GM12878 (cell line): ENCODE data around the gene PRDM16. TPM values are rescaled to one million over a fixed set of nuclear protein-coding genes. Genes with fewer than 3 reads are reported as not detected.

Source experiments
- ATAC-seq: fragments of 200-7000 bp; cut with Tn5 transposase; 3 replicates; pipeline ENCODE4 v1.9.1; 2020; ENCODE audit warnings: mild to moderate bottlenecking, moderate library complexity
- BruUV-seq: library from RNA; stranded (reverse); fragments of 400-500 nt; replicated peaks from 2 replicates; lab custom pipeline; 2021; lab: Mats Ljungman, UMichigan
- CTCF ChIA-PET: fragments of 300-600 bp; sonication (Branson Sonifier 250); formaldehyde crosslinking; extraction: SDS; loops from one replicate; lab custom pipeline; 2021; ENCODE audit warnings: inconsistent platforms; lab: Yijun Ruan, JAX
- POLR2A ChIA-PET: fragments of 350-600 bp; formaldehyde crosslinking; extraction: SDS; loops from one replicate; lab custom pipeline; 2021; ENCODE audit warnings: inconsistent platforms; lab: Charles Lee
- RAD21 ChIA-PET: fragments of 300-600 bp; sonication (Branson Sonifier 250); formaldehyde crosslinking; loops from one replicate; lab custom pipeline; 2023; ENCODE audit warnings: antibody characterized with exemption; ENCODE audit not compliant: unreplicated experiment; lab: Charles Lee
- SMC1A ChIA-PET: fragments of 300-600 bp; sonication (Branson Sonifier 250); formaldehyde crosslinking; loops from one replicate; lab custom pipeline; 2023; ENCODE audit not compliant: unreplicated experiment, uncharacterized antibody; lab: Charles Lee
- DNase-seq: peaks from one replicate; pipeline ENCODE4 v3.0.0-alpha.2; 2011; ENCODE audit warnings: low read depth, low spot score
- FAIRE-seq: peaks from 3 replicates; lab custom pipeline; 2011; peaks lifted over from hg19 to GRCh38; lab: Jason Lieb, UNC
- H2AFZ ChIP-seq: 2 replicates; pipeline ENCODE4 v1.6.0; 2011; ENCODE audit warnings: low read depth, low read length, control low read depth; ENCODE audit not compliant: control insufficient read depth
- H3K27ac ChIP-seq: 2 replicates; pipeline ENCODE4 v1.5.1; 2011; ENCODE audit warnings: control low read depth; ENCODE audit not compliant: control insufficient read depth, insufficient read depth
- H3K27me3 ChIP-seq, 2 experiments: replicated peaks in 1 of 2; 2 replicates each; pipeline versions ENCODE4 v1.6.0 to v1.6.1; 2011; ENCODE audit warnings: low read length in 1 of 2; ENCODE audit not compliant: control insufficient read depth in 2 of 2, insufficient read depth in 2 of 2
- H3K36me3 ChIP-seq, 2 experiments: 2 replicates each; pipeline ENCODE4 v1.5.1; 2011; ENCODE audit warnings: low read length in 1 of 2; ENCODE audit not compliant: control insufficient read depth in 2 of 2, insufficient read depth in 2 of 2
- H3K4me1 ChIP-seq: 2 replicates; pipeline ENCODE4 v1.6.1; 2011; ENCODE audit warnings: mild to moderate bottlenecking, low read length, moderate library complexity, mixed read lengths; ENCODE audit not compliant: control insufficient read depth, insufficient read depth
- H3K4me2 ChIP-seq: 2 replicates; pipeline ENCODE4 v1.6.0; 2011; ENCODE audit warnings: control low read depth; ENCODE audit not compliant: control insufficient read depth, insufficient read depth
- H3K4me3 ChIP-seq: fragments of 200-600 bp; sonication (generic); 2 replicates; pipeline ENCODE4 v1.5.1; 2016
- H3K79me2 ChIP-seq: 2 replicates; pipeline ENCODE4 v1.6.0; 2011; ENCODE audit warnings: low read length; ENCODE audit not compliant: control insufficient read depth, insufficient read depth
- H3K9ac ChIP-seq: 2 replicates; pipeline ENCODE4 v1.8.0; 2011; ENCODE audit warnings: low read length, control low read depth, mixed read lengths; ENCODE audit not compliant: control insufficient read depth, insufficient read depth
- H3K9me3 ChIP-seq: replicated peaks from 3 replicates; pipeline ENCODE4 v1.5.1; 2011; ENCODE audit warnings: mild to moderate bottlenecking, low read length; ENCODE audit not compliant: control insufficient read depth, insufficient read depth
- H4K20me1 ChIP-seq: 2 replicates; pipeline ENCODE4 v1.6.0; 2011; ENCODE audit not compliant: control insufficient read depth, insufficient read depth
- NFXL1 ChIP-seq: fragments of 450-650 bp; IDR thresholded peaks from 2 replicates; pipeline ENCODE4 v1.6.1; 2017; ENCODE audit warnings: antibody characterized with exemption, mild to moderate bottlenecking, borderline replicate concordance
- NFYB ChIP-seq: IDR thresholded peaks from 2 replicates; pipeline ENCODE4 v1.6.1; 2011; ENCODE audit warnings: low read depth, mild to moderate bottlenecking, low read length, improper control_type of control experiment, moderate library complexity; ENCODE audit not compliant: insufficient read depth
- NRF1 ChIP-seq: conservative IDR thresholded peaks from 2 replicates; pipeline ENCODE4 v1.6.1; 2011; ENCODE audit warnings: mild to moderate bottlenecking, low read depth, low read length, improper control_type of control experiment
- SREBF2 ChIP-seq: IDR thresholded peaks from 2 replicates; pipeline ENCODE4 v1.6.1; 2012; ENCODE audit warnings: mild to moderate bottlenecking, low read length
- TAF1 ChIP-seq: IDR thresholded peaks from 2 replicates; pipeline ENCODE4 v1.6.1; 2011; ENCODE audit warnings: mild to moderate bottlenecking, low read depth, low read length, borderline replicate concordance
- ZZZ3 ChIP-seq: IDR thresholded peaks from 2 replicates; pipeline ENCODE4 v1.6.1; 2011; ENCODE audit warnings: low read depth; ENCODE audit not compliant: control insufficient read depth, insufficient read length
- WGBS: methylation state at CpG from one replicate; pipeline ENCODE4 v1.1.6; 2016; ENCODE audit warnings: low lambda C conversion rate; ENCODE audit not compliant: insufficient replicate concordance, insufficient coverage; ENCODE audit errors: missing lambda C conversion rate; 5-methylcytosine and 5-hydroxymethylcytosine counted together
- in situ Hi-C: fragments of 300-500 bp; cut with MboI; formaldehyde crosslinking; loops from 9 replicates; pipeline ENCODE4 v1.14.3; 2018; ENCODE audit warnings: mixed read lengths
- intact Hi-C: fragments of 100-400 bp; cut with micrococcal nuclease; formaldehyde crosslinking; loops from one replicate; pipeline ENCODE4 v1.14.2; 2022; ENCODE audit not compliant: unreplicated experiment
- polyA plus RNA-seq, 11 experiments: library from polyadenylated mRNA; depleted of rRNA in 4 of 11; unstranded in 6 of 11; stranded (reverse) in 5 of 11; fragments of >200 nt; fragmentation: Nextera tagmentation in 4 of 11; fragmentation: Illumina TruSeq in 1 of 11; extraction: Ambion mirVana in 4 of 11; extraction: Trizol in 1 of 11; gene quantifications; 1 replicate in 1 of 11; 2 replicates in 10 of 11; pipeline versions ENCODE4 v1.2.1 to v1.2.3, GENCODE V29; 2011 to 2016; ENCODE audit warnings: inconsistent platforms in 2 of 11, missing spikeins in 2 of 11, low read depth in 1 of 11
- total RNA-seq, 4 experiments: library from RNA; depleted of rRNA in 3 of 4; stranded (reverse); fragments of >200 nt in 3 of 4; fragmentation: Illumina TruSeq in 1 of 4; extraction: Trizol in 1 of 4; gene quantifications; 2 replicates each; pipeline versions ENCODE4 v1.2.1 to v1.2.3, GENCODE V29; 2013 to 2021
- TF ChIP-seq, protein P1 (sequence below): fragments of 450-650 bp; IDR thresholded peaks from 2 replicates; pipeline ENCODE4 v1.6.1; 2016; ENCODE audit warnings: mild to moderate bottlenecking
- TF ChIP-seq, protein P2 (sequence below): IDR thresholded peaks from 2 replicates; pipeline ENCODE4 v1.6.1; 2012; ENCODE audit warnings: low read length, inconsistent platforms

PRDM16 gene
- total and polyA plus RNA-seq, 10 of the 15 experiments (the other 5 are each of a cell fraction or from before 2014, with no cell fraction given), result 0.03 TPM; not detected in 9

DNA sequence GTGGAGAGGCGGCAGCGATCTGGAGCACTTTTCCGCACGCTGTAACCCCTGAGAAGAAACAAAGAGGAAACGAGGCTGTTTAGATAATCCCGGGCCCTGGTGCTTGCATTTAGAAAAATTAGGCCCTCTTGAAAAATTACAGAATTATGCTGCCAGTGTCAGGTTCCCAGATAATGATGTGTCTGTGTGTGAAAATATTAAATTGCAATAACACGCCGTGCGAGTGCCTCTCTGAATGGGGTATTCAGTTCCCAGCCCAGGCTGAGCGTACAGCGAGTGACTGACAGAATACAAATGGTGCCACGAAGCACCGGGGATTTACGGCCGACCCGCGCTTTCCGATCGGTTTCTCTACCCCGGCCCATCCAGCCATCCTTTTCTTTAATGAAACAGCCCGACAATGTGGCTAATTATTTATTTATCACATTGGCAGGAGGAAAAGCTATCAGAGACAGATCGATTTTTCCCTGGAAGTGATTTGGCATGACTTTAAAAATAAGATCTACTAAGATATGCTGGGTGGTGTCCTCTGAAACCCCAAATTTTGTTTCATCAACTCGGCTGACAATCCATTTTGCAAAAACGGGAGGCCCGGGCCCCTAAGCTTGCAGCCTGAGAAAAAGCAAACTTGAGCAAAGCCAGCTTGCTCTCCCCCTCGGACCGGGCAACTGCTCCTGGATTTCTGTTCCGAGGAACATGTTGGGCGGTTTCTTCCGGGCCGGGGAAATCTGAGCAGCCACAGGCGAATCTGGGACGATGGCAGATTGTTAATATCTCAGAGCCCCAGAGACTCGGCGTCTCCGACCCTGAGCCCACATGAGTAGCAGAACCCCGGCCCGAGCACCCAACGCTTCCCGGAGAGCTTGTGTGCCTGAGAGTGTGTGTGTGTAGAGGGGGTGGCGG lies 11.3 kb downstream of the PRDM16 start:
- WGBS, result 60% methylated on average over 40 of the region's 41 CpGs
- ATAC-seq, result no peak
- Histone ChIP-seq H3K27ac (no peak overlapping the region), H4K20me1 (no peaks in the 10 kb centered on the region), H3K27me3 (no peaks in the 10 kb centered on the region; a peak in 1 of 4 replicates), H3K9me3 (no peaks in the 10 kb centered on the region), H2AFZ (no peak overlapping the region), H3K79me2 (no peaks in the 10 kb centered on the region), H3K9ac (no peak overlapping the region), H3K4me2 (no peak overlapping the region), H3K36me3 (no peaks in the 10 kb centered on the region), H3K4me3 (no peak overlapping the region), H3K4me1 (no peaks in the 10 kb centered on the region)
- RAD21 ChIA-PET, result no interaction called here
- intact Hi-C loops (no loop called here), in situ Hi-C loops (no loop called here)
- POLR2A ChIA-PET, result no interaction called here
- BruUV-seq, result no TSS peak
- CTCF ChIA-PET, result no interaction called here
- SMC1A ChIA-PET, result no interaction called here
- FAIRE-seq, result no peak
- DNase-seq, result no peak
- TF ChIP-seq, protein P1, sequence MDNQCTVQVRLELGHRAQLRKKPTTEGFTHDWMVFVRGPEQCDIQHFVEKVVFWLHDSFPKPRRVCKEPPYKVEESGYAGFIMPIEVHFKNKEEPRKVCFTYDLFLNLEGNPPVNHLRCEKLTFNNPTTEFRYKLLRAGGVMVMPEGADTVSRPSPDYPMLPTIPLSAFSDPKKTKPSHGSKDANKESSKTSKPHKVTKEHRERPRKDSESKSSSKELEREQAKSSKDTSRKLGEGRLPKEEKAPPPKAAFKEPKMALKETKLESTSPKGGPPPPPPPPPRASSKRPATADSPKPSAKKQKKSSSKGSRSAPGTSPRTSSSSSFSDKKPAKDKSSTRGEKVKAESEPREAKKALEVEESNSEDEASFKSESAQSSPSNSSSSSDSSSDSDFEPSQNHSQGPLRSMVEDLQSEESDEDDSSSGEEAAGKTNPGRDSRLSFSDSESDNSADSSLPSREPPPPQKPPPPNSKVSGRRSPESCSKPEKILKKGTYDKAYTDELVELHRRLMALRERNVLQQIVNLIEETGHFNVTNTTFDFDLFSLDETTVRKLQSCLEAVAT, result no peak
- TF ChIP-seq TAF1, result no peak
- TF ChIP-seq SREBF2, result no peak
- no peak for TF ChIP-seq ZZZ3
- TF ChIP-seq, protein P2, sequence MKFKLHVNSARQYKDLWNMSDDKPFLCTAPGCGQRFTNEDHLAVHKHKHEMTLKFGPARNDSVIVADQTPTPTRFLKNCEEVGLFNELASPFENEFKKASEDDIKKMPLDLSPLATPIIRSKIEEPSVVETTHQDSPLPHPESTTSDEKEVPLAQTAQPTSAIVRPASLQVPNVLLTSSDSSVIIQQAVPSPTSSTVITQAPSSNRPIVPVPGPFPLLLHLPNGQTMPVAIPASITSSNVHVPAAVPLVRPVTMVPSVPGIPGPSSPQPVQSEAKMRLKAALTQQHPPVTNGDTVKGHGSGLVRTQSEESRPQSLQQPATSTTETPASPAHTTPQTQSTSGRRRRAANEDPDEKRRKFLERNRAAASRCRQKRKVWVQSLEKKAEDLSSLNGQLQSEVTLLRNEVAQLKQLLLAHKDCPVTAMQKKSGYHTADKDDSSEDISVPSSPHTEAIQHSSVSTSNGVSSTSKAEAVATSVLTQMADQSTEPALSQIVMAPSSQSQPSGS, result no peak
- no peak for TF ChIP-seq NRF1
- TF ChIP-seq NFXL1, result no peak
- no peak for TF ChIP-seq NFYB
